Measurements from ENCODE around the gene JAG2.

GRCh38 chr14:105204931-105205672 lies 36.5 kb upstream of the JAG2 start:
- TF ChIP-seq EZH2phosphoT487 (IDR thresholded peaks at IDR 0.05; ENCODE audit: insufficient read depth, low read depth) (no peak), EZH2 (IDR thresholded peaks at IDR 0.05; ENCODE audit: insufficient read depth, poor library complexity, severe bottlenecking) (no peak)

Data from GM23248 (cell line).